ENCODE results near the gene KDM4B. TPM values are rescaled to one million over a fixed set of nuclear protein-coding genes. Genes with fewer than 3 reads are reported as not detected.

Gene KDM4B
- total RNA-seq, 1 donor from 2014 or later = 39.0 TPM

DNA sequence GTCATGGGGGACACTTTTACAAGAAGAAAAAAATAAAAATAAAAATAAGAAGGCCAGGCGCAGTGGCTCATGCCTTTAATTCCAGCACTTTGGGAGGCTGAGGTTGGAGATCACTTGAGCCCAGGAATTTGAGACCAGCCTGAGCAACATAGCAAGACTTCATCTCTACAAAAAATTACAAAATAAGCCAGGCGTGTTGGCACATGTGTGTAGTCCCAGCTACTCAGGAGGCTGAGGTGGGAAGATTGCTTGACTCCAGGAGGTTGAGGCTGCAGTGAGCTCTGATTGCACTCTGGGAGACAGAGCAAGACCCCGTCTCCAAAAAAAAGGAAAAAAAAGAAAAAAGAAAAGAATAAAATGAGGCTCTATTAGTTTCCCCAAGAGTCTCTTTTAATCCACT, 214.7 kb downstream of the KDM4B start:
- H3K9me3 ChIP-seq = no peaks in the 10 kb centered on the region
- DNase-seq = no peak
- intact Hi-C loops (cut with DNase I) = no loop called here
- H3K27ac ChIP-seq = no peak overlapping the region
- TF ChIP-seq, protein P1, sequence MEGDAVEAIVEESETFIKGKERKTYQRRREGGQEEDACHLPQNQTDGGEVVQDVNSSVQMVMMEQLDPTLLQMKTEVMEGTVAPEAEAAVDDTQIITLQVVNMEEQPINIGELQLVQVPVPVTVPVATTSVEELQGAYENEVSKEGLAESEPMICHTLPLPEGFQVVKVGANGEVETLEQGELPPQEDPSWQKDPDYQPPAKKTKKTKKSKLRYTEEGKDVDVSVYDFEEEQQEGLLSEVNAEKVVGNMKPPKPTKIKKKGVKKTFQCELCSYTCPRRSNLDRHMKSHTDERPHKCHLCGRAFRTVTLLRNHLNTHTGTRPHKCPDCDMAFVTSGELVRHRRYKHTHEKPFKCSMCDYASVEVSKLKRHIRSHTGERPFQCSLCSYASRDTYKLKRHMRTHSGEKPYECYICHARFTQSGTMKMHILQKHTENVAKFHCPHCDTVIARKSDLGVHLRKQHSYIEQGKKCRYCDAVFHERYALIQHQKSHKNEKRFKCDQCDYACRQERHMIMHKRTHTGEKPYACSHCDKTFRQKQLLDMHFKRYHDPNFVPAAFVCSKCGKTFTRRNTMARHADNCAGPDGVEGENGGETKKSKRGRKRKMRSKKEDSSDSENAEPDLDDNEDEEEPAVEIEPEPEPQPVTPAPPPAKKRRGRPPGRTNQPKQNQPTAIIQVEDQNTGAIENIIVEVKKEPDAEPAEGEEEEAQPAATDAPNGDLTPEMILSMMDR (IDR thresholded peaks at IDR 0.05) = no peak
- H3K36me3 ChIP-seq = no peaks in the 10 kb centered on the region
- H3K4me3 ChIP-seq = no peak overlapping the region
- no peaks in the 10 kb centered on the region for H3K27me3 ChIP-seq
- no peak for ATAC-seq
- no peaks in the 10 kb centered on the region for H3K4me1 ChIP-seq

DNA sequence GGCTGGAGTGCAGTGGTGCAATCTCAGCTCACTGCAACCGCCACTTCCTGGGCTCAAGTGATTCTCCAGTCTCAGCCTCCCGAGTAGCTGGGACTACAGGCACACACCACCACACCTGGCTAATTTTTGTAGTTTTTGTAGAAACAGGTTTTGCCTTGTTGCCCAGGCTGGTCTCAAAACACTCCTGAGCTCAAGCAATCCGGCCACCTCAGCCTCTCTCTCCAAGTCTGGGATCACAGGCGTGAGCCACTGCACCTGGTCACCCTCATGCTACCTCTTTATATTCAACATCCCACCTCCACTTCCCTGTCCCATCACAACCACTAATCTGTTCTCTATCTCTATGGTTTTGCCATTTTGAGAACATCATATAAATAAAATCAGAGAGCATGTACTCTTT, 216.0 kb downstream of the KDM4B start:
- no peaks in the 10 kb centered on the region for H3K9me3 ChIP-seq
- ATAC-seq (no peak), DNase-seq (no peak)
- no peaks in the 10 kb centered on the region for H3K36me3 ChIP-seq
- TF ChIP-seq, protein P1 (IDR thresholded peaks at IDR 0.05) = no peak
- no peak overlapping the region for H3K27ac ChIP-seq
- no peaks in the 10 kb centered on the region for H3K4me1 ChIP-seq
- no peak overlapping the region for H3K4me3 ChIP-seq
- H3K27me3 ChIP-seq = no peaks in the 10 kb centered on the region
- intact Hi-C loops (cut with DNase I) = no loop called here

DNA sequence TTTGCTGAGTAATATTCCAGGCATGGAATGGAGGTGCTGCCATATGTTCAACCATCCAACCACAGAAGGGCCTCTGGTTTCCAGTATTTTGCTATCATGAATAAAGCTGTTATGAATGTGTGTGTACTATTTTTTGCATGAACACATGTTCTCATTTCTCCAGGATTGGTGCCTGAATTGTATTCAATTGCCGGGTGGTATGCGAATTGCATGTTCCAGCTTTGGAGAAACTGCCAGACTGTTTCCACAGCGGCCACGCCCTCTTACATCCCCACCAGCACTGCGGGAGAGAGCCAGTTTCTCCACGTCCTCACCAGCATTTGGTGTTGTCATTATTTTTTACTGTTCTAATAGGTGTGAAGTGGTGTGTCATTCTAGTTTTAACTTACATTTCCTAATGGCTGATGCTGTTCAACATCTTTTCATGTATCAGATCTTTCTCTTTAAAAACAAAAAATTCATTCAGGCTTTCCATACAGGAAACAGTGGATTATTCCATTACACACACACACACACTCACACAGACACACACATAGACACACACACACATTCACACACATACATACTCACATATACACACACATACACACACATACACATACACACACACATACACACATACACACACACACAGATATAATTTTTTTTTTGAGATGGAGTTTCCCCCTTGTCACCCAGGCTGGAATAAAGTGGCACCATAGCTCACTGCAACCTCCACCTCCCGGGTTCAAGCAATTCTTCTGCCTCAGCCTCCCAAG, 217.6 kb downstream of the KDM4B start:
- intact Hi-C loops (cut with DNase I) = no loop called here
- H3K9me3 ChIP-seq = no peaks in the 10 kb centered on the region

DNA sequence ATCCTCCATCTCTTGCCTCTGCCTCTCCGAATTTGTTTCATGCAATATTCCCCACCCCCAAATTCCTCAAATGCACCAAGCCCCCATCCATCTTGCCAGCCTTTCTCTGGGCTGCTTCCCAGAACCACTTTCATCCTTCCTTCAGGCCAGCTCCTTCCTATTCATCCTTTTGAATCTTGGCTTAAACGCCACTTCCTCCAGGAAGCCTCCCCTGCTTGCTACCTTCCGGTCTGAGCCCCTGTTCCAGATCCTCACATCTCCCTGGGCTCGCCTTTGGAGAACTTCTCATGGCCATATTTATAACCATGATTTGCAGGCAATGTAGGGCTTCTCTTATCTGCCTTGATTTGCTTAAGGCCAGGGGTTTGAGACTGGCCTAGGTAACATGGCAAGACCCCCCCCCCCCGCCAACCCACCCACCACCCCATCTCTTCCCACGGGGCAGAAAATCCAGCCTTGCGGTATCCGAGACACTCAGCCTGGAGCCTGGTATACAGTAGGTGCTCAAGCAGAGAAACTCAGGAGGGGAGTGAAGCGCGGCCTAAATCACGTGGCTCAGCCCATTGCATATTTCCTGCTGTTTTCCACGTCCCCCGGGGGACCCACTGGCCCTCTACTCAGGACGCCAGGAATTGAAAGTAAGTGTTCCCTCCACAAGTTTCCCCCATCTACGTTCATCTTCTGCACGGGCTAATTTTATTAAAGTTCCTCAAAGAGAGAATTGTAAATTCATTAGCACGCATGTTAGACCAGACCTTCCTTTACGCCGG, 219.8 kb downstream of the KDM4B start:
- intact Hi-C loops (cut with DNase I) = no loop called here
- DNase-seq (no peak), ATAC-seq (no peak)

More for the DNA sequence above, 217.6 kb downstream of the KDM4B start:
- no peak overlapping the region for H3K27ac ChIP-seq
- H3K27me3 ChIP-seq = no peaks in the 10 kb centered on the region
- DNase-seq (no peak), ATAC-seq (no peak)
- no peaks in the 10 kb centered on the region for H3K4me1 ChIP-seq
- TF ChIP-seq, protein P1 (IDR thresholded peaks at IDR 0.05) = no peak
- H3K4me3 ChIP-seq = no peak overlapping the region
- H3K36me3 ChIP-seq = no peaks in the 10 kb centered on the region

DNA sequence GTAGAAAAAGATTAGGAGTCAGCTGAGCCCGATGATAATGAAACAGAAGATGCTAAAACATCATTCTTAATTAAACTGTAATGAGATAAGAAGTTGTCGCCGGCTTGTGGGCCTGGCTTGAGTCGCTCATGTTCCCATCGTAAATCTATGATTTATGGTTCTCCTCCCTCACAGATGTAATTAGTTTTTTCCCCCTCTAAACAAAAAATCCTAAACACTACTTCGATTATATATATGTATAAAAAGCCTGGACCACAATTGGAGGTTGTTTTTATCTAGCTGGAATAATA, 220.3 kb downstream of the KDM4B start:
- H3K27ac ChIP-seq = no peak overlapping the region
- H3K4me3 ChIP-seq = no peak overlapping the region
- H3K9me3 ChIP-seq = no peaks in the 10 kb centered on the region
- H3K4me1 ChIP-seq = no peaks in the 10 kb centered on the region
- TF ChIP-seq, protein P1 (IDR thresholded peaks at IDR 0.05) = no peak
- H3K27me3 ChIP-seq = no peaks in the 10 kb centered on the region
- no peak for ATAC-seq
- intact Hi-C loops (cut with DNase I) = no loop called here
- no peak for DNase-seq
- H3K36me3 ChIP-seq = no peaks in the 10 kb centered on the region

More for the DNA sequence above, 219.8 kb downstream of the KDM4B start:
- Histone ChIP-seq H3K4me3 (no peak overlapping the region), H3K36me3 (no peaks in the 10 kb centered on the region), H3K27ac (no peak overlapping the region), H3K9me3 (no peaks in the 10 kb centered on the region), H3K27me3 (no peaks in the 10 kb centered on the region), H3K4me1 (no peaks in the 10 kb centered on the region)
- TF ChIP-seq, protein P1 (IDR thresholded peaks at IDR 0.05) = no peak

Data from upper lobe of right lung (tissue), 1 donor.